Measurements from ENCODE around the gene ANK2.
"Not testable (repeated sequence)": the region's sequence is repeated elsewhere in the genome, so short reads cannot be mapped to it uniquely, and the experiment has no call there.

Gene ANK2

GRCh38 chr4:113153529-113154101 is 104.2 kb downstream of the ANK2 start:
- DNase-seq (ENCODE audit: low read depth), result no peak

- no peak for DNase-seq (ENCODE audit: low read depth)
Observed at GRCh38 chr4:113154281-113154680, 104.8 kb downstream of the ANK2 start.

- no peak for DNase-seq (ENCODE audit: low read depth)
Observed at GRCh38 chr4:113157086-113157857, 107.8 kb downstream of the ANK2 start.

- DNase-seq (ENCODE audit: low read depth), result no peak
Observed at GRCh38 chr4:113159942-113160545, 110.6 kb downstream of the ANK2 start.

- DNase-seq (ENCODE audit: low read depth), result no peak
Observed at GRCh38 chr4:113160548-113160947, 111.1 kb downstream of the ANK2 start.

GRCh38 chr4:113162089-113162488 is 112.6 kb downstream of the ANK2 start:
- no peak for DNase-seq (ENCODE audit: low read depth)

GRCh38 chr4:113169368-113169767 is 119.9 kb downstream of the ANK2 start:
- DNase-seq (ENCODE audit: low read depth), result no peak

GRCh38 chr4:113170115-113170804 is 120.8 kb downstream of the ANK2 start:
- no peak for DNase-seq (ENCODE audit: low read depth)

- DNase-seq (ENCODE audit: low read depth), result no peak
Observed at GRCh38 chr4:113170805-113171468, 121.5 kb downstream of the ANK2 start.

GRCh38 chr4:113173126-113173792 is 123.8 kb downstream of the ANK2 start:
- DNase-seq (ENCODE audit: low read depth), result no peak

- DNase-seq (ENCODE audit: low read depth), result no peak
Observed at GRCh38 chr4:113173793-113174264, 124.4 kb downstream of the ANK2 start.

- DNase-seq (ENCODE audit: low read depth), result no peak
Observed at GRCh38 chr4:113179091-113179490, 129.6 kb downstream of the ANK2 start.

- no peak for DNase-seq (ENCODE audit: low read depth)
Observed at GRCh38 chr4:113179996-113180395, 130.5 kb downstream of the ANK2 start.

GRCh38 chr4:113181289-113182007 is 132.0 kb downstream of the ANK2 start:
- DNase-seq (ENCODE audit: low read depth), result no peak

- no peak for DNase-seq (ENCODE audit: low read depth)
Observed at GRCh38 chr4:113183032-113183605, 133.7 kb downstream of the ANK2 start.

- DNase-seq (ENCODE audit: low read depth), result not testable (repeated sequence)
Observed at GRCh38 chr4:113186220-113186619, 136.8 kb downstream of the ANK2 start.

- DNase-seq (ENCODE audit: low read depth), result no peak
Observed at GRCh38 chr4:113186913-113187312, 137.5 kb downstream of the ANK2 start.

- DNase-seq (ENCODE audit: low read depth), result no peak
Observed at GRCh38 chr4:113187358-113187757, 137.9 kb downstream of the ANK2 start.

- DNase-seq (ENCODE audit: low read depth), result no peak
Observed at GRCh38 chr4:113189546-113189945, 140.1 kb downstream of the ANK2 start.

- DNase-seq (ENCODE audit: low read depth), result no peak
Observed at GRCh38 chr4:113209153-113209552, 159.7 kb downstream of the ANK2 start.
